EL (cell line): Measurements from ENCODE around the gene NCEH1.
"Not testable (repeated sequence)": the region's sequence is repeated elsewhere in the genome, so short reads cannot be mapped to it uniquely, and the experiment has no call there.

ENCODE experiments used
- DNase-seq: peaks from one replicate; pipeline ENCODE4 v3.0.0-alpha.2; 2016

NCEH1 gene

DNA sequence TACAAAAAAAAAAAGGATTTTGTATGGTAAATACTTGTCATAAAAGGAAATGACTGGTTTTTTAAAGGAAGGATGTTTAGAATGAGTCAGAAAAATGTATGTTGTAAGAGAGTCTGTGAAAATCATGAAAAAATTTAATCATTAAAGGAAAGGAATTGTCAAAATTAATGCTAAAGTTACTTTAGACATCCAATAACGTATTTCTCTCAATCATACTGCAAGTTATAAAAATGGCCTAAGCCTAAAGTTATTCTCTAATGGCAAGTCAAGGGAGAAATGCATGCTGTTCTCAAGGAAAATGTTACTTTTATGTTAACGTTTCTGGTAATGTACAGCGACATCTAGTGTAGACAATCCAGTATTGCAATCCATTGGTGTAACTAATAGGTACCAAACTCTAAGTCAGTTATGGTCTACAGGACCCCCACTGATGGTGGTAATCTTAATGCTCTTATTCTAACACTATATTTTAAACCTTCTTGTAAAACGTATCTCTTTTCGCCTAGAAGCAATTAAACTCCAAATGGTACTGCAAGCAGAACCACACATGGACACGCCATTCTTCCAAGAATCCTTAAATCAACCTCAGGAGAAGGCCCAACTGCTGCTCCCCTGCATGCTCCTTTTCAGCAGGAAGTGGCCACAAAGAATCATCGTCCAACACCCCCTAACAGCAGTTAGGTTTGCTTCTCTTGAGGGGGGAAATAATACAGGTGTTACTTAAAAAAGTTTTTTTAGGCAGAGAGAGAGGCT is 35.2 kb downstream of the NCEH1 start:
- peak; percentile 62 for DNase-seq

DNA sequence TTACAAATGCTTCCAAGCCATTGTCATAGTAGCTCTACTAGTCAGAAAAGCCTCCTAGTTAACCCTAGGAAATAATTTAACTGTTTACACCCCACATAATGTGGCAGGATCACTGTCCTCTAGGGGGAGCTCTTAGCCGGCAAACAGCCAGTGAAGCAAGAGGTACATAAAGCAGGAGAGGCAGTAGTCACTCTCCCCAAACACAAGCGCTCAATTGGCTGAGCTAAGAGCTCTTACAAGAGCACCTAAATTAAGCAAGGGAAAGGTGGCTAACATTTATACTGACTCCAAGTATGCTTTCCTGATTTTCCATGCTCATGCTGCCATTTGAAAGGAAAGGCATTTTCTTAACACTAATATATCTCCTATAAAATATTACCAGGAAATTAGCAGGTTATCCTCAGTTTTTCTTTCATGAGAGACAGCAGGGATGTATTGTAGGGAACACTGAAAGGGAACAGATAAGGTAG is 37.6 kb downstream of the NCEH1 start:
- peak; percentile 74 for DNase-seq

DNA sequence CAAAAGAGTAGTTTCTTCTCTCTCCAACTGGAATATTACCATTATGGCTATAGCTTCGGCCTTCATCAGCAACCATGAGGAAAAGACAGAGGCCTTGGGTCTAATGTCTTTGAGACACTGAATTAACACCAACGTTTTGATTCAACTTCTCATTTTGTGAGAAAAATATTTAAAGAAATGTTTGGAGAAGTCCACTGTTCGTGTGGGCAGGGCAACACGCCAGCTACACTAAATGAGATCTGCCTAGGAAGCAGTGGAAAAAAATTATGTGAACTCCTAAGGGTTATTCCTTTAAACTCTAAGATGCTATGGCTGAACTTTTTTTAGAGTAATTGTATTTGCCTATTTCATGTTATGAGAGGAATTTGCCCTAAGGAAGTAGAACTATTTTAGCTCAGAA is 41.8 kb downstream of the NCEH1 start:
- no peak for DNase-seq

DNA sequence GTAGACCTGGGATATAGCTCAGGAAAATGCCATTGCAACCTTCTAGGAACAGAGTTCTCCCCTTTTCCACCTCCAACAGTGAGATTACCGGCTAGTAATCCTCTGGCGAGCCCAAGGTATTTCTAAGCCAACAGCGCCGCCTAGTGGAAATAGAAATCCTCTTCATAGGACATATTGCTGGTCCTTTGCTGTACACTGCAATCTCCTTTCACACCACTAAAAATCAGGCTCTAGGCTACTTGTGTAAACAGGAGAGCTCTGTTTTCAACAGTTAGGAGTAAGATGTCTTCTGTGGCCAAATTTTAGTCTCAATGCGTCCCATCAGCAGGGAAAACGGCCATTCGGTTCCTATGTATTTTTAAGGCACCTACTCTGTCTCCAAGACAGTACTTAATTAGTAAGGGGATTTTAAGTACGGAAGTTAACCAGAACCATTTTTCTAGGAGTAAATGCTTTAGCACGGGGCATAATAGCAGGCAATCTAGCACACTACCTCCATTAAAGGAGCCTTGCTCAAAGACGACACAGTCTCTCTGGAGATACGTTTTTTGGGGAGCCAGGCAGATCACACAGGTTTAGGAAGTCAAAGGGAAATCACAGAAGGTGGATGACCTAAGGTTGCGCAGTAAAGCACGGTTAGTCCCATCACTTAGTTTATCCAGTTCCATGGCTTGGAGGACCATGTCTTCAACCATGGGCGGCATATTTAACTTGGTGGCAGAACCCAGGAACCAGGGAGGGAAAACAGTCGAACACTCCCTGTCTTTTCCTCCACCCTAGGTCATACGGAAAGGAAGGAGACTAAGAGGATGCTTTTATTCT is 43.8 kb downstream of the NCEH1 start:
- DNase-seq: peak; percentile 81

- DNase-seq: no peak
Observed at GRCh38 chr3:172666181-172666872, 44.5 kb downstream of the NCEH1 start.

DNA sequence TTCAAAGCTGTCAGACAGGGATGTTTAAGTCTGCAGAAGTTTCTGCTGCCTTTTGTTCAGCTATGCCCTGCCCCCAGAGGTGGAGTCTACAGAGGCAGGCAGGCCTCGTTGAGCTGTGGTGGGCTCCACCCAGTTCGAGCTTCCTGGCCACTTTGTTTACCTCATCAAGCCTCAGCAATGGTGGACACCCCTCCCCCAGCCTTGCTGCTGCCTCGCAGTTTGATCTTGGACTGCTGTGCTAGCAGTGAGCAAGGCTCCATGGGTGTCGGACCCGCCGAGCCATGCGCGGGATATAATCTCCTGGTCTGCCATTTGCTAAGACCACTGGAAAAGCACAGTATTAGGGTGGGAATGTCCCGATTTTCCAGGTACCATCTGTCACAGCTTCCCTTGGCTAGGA is 45.4 kb downstream of the NCEH1 start:
- DNase-seq: not testable (repeated sequence)

DNA sequence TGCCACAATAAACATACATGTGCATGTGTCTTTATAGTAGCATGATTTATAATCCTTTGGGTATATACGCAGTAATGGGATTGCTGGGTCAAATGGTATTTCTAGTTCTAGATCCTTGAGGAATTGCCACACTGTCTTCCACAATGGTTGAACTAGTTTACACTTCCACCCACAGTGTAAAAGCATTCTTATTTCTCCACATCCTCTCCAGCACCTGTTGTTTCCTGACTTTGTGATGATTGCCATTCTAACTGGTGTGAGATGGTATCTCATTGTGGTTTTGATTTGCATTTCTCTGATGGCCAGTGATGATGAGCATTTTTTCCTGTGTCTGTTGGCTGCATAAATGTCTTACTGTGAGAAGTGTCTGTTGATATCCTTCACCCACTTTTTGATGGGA is 50.4 kb downstream of the NCEH1 start:
- not testable (repeated sequence) for DNase-seq

- DNase-seq: no peak
Observed at GRCh38 chr3:172659246-172660002, 51.4 kb downstream of the NCEH1 start.

- DNase-seq: peak; percentile 100
Observed at GRCh38 chr3:172658344-172659245, 52.3 kb downstream of the NCEH1 start.

DNA sequence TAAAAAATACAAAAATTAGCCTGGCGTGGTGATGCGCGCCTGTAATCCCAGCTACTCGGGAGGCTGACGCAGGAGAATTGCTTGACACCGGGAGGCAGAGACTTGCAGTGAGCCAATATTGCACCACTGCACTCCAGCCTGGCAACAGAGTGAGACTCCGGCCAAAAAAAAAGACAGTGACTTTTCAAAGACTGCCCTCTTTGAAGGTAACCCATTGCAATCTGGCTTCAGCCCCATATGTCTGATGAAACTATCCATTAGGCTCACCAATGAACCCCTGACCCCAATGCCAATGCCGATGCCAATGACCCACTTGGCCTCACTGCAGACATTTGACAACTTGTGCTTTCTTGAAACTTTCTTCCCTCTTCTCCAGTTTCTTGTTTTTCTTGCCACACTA is 54.3 kb downstream of the NCEH1 start:
- DNase-seq: no peak

GRCh38 chr3:172655388-172655787 is 55.5 kb downstream of the NCEH1 start:
- DNase-seq: no peak

- DNase-seq: no peak
Observed at GRCh38 chr3:172654470-172654869, 56.4 kb downstream of the NCEH1 start.

GRCh38 chr3:172653004-172653572 is 57.8 kb downstream of the NCEH1 start:
- DNase-seq: no peak

- DNase-seq: no peak
Observed at GRCh38 chr3:172651936-172652625, 58.8 kb downstream of the NCEH1 start.

GRCh38 chr3:172649987-172650386 is 60.9 kb downstream of the NCEH1 start:
- no peak for DNase-seq

- DNase-seq: no peak
Observed at GRCh38 chr3:172648747-172649146, 62.1 kb downstream of the NCEH1 start.

DNA sequence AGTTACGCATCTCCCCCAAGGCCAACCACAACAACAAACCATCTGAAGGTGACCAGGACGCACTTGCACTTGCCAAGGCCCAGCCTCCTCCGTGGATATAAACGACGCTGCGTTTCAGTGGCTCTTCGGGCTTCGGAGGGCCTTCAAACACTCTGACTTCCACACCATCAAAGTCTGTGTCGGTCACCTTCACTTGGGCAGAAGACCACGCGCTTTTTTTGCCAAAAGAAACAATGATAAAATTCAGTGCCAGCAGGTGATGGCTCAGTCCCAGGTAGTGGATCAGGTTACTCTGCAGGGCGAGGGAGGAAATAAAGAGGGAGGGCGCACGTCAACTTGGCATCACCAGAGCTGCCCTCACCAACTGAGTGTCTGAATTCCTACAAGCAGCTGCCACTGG is 63.0 kb downstream of the NCEH1 start:
- no peak for DNase-seq

- no peak for DNase-seq
Observed at GRCh38 chr3:172647080-172647479, 63.8 kb downstream of the NCEH1 start.

DNA sequence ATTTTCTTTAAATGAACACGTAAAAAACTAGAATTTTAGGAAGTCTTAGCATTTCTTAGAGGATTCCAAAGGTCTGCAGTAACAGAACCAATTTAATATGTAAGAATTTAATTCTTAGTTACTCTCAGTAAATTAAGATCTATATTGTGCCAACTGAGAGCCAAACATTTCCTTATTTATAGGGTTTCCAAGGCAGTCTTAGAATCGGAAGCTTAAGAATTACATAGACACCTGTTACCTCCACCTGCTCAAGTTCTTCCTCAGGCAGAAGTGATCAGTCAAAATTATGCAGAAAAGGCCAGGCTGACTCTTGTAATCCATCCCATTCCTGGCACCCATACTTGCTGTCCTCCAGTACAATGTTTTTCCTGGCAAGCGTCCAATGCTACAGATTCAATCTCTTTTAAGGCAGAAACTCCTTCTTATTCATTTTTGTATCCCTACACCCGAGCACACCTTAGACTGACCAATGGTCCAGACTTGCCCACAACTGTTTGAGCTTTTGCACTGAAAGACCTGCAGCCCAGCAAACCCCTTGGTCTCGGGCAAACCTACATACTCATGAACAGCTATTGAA is 64.3 kb downstream of the NCEH1 start:
- DNase-seq: peak; percentile 67

DNA sequence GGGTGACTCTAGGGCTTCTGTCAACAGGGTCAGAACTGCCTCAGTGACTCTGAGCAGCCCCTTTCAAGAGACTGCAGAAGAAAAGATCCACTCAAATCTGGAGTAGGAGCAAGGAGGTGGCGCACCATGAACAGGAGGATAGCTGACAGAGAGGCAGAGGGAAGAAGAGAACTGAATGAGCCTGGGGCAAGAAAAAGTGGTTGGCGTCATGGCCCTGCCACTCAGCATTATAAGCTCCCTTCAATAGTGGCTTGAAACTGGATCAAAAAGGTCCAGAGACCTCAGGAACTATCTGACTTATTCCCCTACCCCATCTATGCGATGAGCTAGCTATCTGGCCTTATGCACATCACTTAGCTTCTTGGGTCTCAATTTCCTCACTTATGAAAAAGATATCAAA is 66.6 kb downstream of the NCEH1 start:
- no peak for DNase-seq
